RCC 7860 (cell line): Measurements from ENCODE around the gene SLC25A41.

Source experiments
- DNase-seq: peaks from one replicate; pipeline ENCODE4 v3.0.0-alpha.2; 2015; ENCODE audit warnings: low spot score
- FAIRE-seq: peaks from 2 replicates; lab custom pipeline; 2012; peaks lifted over from hg19 to GRCh38; lab: Jason Lieb, UNC

The SLC25A41 gene

DNA sequence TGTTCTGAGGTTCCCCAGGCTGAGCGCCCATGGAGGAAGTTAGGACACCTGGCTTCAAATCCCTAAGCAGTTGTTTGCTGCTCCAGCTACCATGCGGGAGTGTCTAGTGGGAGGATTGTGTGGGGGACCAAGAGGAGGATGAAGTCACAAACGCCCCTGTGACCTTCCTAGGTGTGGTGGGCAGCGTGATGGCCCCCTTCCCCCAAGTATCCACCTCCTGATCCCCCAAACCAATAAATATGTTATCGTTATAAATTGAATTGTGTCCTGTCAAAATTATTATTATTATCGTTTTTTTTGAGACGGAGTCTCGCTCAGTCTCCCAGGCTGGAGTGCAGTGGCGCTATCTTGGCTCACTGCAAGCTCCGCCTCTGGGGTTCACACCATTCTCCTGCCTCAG, at the start of gene SLC25A41:
Gene SLC25A41 (minus strand): TSS at position 101 of the 400 bp plus-strand sequence. CDS start 70 bp downstream, at position 31.
- DNase-seq = no peak
- no peak for FAIRE-seq

- FAIRE-seq (no peak), DNase-seq (no peak)
Measured at GRCh38 chr19:6483235-6483634, 49.7 kb upstream of the SLC25A41 start.

DNA sequence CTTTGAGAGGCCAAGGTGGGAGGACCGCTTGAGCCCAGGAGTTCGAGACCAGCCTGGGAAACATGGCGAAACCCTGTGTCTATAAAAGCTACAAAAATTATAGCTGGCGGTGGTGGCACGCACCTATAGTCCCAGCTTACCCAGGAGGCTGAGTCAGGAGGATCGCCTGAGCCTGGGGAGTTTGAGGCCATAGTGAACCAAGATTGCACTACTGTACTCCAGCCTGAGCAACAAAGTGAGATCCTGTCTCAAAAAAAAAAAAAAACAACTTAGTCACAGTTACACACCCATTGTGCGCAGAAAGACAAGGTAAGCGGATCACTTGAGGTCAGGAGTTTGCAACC, 48.8 kb upstream of the SLC25A41 start:
- DNase-seq = no peak
- no peak for FAIRE-seq

DNA sequence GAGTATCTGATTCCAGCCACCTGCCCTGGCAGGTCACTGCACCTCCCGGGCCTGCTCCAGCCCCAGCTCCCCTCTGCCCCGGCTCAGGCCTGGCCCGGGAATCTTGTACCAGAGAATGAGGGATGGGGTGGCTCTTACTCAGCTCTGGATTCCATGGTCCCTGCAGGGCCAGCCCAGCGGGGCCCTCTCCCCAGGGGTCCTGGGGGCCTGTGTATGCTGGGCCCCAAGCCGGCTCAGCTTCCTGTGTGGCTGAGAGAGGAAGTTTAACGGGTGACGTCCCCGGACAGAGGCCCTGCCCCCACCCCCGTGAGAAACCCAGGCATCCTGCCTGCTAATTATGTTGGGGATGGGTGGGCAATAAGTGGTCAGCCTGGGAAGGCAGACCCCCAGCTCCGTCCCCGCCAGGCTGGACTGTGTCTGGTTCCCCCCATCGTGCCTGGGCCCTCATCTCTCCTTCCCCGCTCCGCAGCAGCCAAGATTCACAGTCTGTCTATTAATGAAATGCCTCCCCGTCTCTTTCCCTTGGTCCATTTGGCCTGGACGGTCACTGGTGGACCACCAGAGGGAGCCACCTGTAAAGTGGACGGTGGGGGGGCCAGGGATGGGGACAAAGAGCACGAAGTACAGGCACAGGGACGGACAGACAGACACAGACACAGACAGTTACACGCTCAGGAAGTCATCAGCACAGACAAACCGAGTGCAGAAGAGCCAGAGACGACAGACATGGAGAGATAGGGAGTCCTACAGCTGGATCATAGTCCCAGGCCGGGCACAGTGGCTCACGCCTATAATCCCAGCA, 48.2 kb upstream of the SLC25A41 start, which contains the start of gene DENND1C:
Gene DENND1C (minus strand): TSS at position 247 of the 802 bp plus-strand sequence. CDS start 92 bp downstream, at position 155.
- FAIRE-seq (no peak), DNase-seq (no peak)

- FAIRE-seq = no peak
- no peak for DNase-seq
Measured at GRCh38 chr19:6480848-6481415, 47.4 kb upstream of the SLC25A41 start.

DNA sequence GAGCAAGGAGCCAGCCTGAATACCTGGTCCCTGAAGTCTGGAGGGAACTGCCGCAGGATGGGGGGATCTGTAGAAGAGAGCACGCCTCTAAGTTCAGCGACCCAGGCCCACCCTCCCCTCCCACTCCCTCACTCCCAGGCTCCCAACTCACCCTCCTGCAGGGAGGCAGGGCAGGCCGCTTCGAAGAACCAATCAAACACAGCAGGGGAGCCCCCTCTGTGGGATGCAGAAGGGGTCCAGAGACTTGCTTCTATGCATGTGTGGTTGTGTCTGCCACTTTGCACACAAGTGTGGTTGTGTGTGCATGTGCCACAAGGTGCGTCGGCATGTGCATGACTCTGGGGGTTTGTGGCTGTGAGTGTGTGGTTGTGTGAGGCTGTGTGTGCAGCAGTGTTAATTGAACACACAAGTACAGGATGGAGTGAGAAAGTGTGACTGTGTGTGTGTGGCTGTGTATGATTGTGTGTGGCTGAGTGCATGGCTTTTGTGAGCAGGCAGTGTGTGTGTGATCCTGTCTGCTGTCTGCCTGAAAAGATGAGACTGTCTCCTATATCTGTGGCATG, 46.4 kb upstream of the SLC25A41 start:
- DNase-seq (no peak), FAIRE-seq (no peak)

DNA sequence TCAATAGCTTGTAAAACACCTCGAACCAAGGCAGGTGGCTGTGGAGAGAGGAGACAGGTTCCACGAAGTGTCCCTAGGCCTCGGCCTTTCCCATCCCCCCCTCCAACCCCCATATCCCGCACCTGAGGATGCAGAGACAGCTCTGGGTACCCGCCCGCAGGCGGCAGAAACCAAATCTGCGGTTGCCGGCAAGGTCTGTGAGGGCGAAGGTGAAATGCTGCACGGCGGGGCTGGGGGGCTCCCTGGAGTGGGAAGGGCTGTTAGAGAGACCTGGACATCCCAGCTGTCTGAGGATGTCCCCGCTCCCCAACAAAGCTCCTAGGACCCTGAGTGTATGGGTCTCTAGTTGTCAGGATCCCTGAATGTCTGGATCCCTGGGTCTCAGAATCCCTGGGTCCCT, 45.3 kb upstream of the SLC25A41 start:
- DNase-seq = no peak
- FAIRE-seq = no peak

GRCh38 chr19:6476896-6477431, 43.4 kb upstream of the SLC25A41 start:
- no peak for FAIRE-seq
- no peak for DNase-seq

DNA sequence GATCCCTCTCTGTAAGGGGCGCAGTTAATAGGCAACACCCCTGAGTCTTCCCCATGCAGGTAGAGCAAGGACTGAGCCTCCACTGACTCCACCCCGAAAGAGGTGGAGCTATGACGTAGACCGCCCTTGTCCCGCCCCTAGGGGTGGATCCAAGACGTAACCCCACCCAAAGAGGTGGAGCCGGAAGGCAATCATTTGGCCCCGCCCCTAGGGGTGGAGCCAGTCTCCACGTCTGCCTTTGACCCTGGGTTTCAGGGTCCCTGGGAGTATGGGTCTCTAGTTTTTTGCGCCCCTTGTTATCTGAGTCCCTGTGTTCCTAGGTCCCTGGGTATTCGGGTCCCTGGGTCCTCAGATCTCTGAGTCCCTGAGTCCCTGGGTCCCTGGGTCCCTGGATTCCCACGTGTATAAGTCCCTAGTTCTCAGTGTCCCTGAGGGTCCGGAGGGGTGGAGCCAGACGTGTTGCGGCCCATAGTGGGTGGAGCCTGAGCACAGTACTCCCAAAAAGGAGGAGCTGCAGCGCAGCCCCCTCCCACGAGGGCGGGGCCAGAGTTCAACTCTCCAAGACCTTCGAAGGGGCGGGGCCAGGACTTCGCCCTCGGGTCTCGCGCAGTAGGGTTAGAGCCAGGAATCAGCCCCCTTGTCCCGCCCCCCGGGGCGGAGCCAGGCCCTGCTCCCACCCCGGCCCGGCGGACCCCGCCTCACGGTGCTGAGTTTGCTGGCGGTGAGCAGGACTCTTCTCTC, 42.8 kb upstream of the SLC25A41 start:
- DNase-seq (no peak), FAIRE-seq (no peak)

DNA sequence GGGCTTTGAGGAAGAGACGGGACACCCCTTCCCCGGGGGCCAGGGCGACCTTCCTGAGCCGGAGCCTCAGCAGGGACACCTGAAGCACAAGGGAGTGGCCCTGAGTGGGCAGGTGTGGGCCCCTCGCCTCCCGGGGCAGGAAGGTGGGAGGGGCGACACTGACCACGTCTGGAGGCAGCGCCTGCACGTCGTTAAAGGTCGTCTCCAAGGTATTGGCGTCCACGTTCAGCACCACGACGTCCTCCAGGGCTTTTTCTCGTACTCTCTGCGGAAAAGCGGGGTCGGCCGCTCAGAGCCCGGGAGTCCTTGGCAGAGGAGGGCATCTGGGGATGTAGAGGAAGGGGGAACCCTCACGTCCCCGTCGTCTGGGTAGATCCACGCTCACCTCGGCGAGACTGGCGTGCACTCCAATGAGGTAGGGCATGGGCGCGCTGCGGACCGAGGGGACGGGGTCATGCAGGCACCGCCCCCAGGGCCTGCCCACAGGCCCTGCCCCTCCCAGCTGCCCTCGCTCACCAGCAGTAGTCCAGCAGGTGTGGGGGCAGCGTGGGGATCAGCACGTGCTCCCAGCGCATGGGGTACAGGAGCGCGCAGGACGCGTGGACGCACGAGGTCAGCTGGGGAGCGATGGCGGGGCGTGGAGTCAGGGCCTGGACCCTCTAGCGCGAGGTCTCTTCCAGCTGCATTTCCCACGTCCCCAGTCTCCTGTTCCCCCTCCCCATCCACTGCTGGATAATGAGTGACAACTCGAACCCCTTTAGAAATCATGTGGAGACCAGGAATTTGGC, 42.0 kb upstream of the SLC25A41 start:
- FAIRE-seq (no peak), DNase-seq (no peak)

DNA sequence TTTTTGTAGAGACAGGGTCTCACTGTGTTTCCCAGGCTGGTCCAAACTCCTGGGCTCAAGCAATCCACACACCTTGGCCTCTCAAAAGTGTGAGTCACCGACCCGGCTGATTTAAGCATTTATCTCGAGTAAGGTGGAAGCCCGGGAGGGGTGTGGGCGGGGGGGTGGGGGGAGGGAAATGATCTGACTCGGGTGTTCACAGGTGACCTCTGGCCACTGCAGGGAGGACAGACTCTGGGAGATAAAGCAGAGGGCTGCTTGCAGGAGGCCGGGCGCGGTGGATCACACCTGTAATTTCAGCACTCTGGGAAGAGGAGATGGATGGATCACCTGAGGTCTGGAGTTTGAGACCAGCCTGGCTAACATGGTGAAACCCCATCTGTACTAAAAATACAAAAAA, 40.1 kb upstream of the SLC25A41 start:
- FAIRE-seq (no peak), DNase-seq (no peak)

DNA sequence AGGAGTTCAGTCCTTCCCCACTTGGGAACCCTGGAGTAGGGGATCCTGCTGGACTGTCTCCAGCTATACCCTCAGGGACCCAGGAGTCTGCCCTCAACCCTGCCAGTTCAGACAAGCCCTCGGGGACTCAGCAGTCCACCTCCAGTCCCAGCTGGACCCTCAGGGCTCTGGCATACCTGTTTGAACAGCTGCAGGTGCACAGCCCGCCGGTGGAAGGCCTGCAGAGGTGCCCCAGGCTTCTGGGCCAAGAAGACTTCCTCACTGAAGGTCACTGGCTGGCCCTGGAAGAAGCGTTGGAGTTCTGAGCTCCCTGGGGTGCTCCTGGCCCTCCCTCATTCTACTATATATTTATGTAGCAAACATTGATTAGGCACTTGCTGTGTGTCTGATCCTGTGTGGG, 39.1 kb upstream of the SLC25A41 start:
- no peak for FAIRE-seq

DNA sequence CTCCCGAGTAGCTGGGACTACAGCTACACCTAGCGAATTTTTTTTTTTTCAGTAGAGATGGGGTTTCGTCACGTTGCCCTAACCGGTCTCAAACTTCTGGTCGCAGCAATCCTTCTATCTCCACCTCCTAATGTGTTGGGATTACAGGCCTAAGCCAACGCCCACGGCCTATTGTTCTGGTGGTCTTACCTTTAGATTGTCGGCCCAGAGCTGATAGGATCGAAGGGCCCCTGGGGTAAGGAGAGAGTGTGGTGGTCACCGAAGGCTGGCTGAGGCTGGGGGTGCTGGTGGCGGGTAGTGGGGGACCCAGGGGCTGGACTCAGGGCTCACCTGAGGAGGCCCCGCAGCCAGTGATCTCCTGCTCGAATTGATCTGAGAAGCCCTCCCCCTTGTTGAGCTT, 37.5 kb upstream of the SLC25A41 start:
- DNase-seq (no peak), FAIRE-seq (no peak)

More for the DNA sequence above, 39.1 kb upstream of the SLC25A41 start:
- no peak for DNase-seq

DNA sequence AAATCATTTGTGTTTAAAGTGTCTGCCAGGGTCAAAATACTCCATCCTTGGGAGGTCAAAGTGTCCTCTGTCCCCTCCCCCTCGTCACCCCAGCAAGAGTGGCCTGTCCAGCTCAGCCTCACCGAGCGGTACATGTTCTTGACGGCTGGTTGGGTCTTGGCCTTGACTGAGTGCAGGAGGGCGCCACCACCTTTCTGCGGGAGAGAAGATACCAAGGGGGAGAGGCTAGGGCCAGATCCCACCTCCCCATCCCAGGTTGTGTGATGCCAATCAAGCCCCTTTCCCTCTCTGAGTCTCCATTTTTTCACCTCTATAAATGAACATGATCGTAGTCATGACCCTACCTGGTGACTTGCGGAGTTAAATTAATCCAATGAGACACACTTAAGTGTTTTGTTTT, 36.6 kb upstream of the SLC25A41 start:
- FAIRE-seq (no peak), DNase-seq (no peak)

GRCh38 chr19:6467384-6467783, 33.8 kb upstream of the SLC25A41 start:
- DNase-seq (no peak), FAIRE-seq (no peak)

DNA sequence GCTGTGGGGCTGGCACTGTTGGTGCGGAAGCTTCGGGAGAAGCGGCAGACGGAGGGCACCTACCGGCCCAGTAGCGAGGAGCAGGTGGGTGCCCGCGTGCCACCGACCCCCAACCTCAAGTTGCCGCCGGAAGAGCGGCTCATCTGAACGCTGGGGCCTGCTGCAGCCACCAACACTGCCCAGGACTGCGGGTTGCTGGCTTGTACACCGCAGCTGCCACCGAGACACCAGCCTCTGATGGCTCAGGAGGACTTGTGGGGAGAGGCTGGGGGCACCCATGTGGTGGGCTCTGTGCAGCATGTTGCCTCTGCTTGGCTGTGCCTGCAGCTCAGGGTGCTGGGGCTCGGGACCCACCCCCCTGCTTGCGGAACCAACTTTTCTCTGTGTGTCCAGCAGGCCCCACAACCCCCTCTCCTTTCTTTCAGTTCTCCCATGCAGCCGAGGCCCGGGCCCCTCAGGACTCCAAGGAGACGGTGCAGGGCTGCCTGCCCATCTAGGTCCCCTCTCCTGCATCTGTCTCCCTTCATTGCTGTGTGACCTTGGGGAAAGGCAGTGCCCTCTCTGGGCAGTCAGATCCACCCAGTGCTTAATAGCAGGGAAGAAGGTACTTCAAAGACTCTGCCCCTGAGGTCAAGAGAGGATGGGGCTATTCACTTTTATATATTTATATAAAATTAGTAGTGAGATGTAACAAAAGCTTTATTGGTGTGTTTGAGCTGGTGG, 33.1 kb upstream of the SLC25A41 start:
- FAIRE-seq (no peak), DNase-seq (no peak)

GRCh38 chr19:6465663-6466062, 32.1 kb upstream of the SLC25A41 start:
- FAIRE-seq = no peak

DNA sequence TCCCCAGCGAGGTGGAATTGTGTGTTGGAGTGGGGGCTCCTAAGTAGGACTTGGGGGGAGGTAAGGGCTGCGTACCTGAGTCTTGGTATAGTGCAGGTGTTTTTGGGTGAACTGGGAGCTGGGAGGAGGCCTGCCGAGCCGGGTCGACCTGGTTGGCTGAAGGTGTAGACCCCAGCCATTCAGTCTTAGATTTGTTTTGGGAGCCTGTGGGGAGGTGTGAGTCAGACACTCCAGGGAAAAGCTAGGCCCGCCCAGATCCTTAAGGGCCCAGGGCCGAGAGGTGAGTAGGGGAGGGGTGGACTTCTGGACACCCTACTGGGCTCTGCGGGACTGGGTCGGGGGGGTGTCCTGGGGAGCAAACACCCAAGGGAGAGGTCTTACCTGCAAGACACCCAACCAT, 31.4 kb upstream of the SLC25A41 start:
- DNase-seq = no peak

More at GRCh38 chr19:6465663-6466062, 32.1 kb upstream of the SLC25A41 start:
- DNase-seq = no peak

GRCh38 chr19:6464070-6464873, 30.7 kb upstream of the SLC25A41 start, which contains the start of gene CRB3:
CRB3 (plus strand) TSS chr19:6464271; CDS start chr19:6464702, 431 bp downstream.
- FAIRE-seq (no peak), DNase-seq (peak; percentile 14)

More for the DNA sequence above, 31.4 kb upstream of the SLC25A41 start:
- no peak for FAIRE-seq
